GM21717 (cell line): ENCODE measurements around the gene NFE2L1.

Experiments
- ATAC-seq: cut with Tn5 transposase; IDR thresholded peaks from one replicate; pipeline ENCODE4 v1.9.1; 2021; ENCODE audit warnings: mild to moderate bottlenecking, moderate library complexity; ENCODE audit not compliant: unreplicated experiment

The NFE2L1 gene

DNA sequence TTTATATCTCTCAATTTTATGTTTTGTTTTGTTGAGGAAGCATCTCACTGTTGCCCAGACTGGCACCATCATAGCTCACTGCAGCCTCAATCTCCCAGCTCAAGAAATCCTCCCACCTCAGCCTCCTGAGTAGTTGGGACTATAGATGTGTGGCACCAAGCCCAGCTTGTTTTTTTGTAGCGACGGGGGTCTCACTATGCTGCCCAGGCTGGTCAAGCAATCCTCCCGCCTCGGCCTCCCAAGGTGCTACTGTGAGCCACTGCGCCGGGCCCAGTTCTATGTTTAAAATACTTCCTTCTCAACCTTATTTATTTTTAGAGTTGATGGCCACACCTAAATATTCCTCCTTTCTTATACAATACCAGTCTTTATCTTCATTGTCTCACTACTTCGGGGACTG, 1.9 kb upstream of the NFE2L1 start:
- no peak for ATAC-seq

- no peak for ATAC-seq
These were observed 932 bp upstream of the NFE2L1 start for GRCh38 chr17:48047113-48047740.

DNA sequence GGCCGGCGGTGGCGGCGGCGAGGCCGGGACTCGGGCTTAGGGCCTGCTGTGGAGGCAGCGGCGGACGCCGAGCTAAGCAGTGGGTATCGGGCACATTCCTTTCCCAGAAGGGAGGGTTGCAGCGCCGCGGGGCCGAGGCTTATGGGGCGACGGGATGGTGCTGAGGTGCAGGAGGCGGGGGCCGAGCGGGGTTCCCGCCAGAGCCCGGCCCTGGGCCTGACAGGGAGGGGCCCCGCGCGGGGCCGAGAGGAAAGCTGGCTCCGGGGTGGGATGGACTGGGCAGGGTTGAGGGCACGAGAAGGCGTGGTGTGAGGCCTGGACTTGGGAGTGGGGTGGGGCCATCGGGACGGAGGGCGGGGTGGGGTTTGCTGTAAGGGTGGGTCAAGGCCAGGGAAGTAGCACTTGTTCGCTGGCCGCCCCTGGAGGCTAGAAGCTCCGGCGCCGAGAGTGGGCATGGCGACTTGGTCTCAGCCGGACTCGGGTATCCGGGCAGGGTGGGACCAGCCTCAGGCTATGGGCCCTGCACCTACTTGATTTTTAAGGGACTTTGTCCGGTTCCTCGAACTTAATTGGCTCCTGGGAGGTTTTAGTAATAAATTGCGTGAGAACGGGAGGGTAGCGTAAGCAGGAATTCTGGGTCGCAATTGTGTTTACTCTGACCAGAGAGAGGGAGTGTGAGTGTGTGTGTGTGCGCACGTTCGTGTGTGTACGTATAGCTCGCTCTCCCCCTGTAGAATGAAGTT, 396 bp downstream of the NFE2L1 start:
- ATAC-seq = peak; percentile 41

DNA sequence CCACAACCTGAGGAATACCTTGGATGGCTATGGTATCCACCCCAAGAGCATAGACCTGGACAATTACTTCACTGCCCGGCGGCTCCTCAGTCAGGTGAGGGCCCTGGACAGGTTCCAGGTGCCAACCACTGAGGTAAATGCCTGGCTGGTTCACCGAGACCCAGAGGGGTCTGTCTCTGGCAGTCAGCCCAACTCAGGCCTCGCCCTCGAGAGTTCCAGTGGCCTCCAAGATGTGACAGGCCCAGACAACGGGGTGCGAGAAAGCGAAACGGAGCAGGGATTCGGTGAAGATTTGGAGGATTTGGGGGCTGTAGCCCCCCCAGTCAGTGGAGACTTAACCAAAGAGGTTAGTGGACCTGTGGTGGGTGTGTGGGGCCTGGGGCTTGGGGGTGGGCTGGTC, 3.1 kb downstream of the NFE2L1 start:
- ATAC-seq = no peak

DNA sequence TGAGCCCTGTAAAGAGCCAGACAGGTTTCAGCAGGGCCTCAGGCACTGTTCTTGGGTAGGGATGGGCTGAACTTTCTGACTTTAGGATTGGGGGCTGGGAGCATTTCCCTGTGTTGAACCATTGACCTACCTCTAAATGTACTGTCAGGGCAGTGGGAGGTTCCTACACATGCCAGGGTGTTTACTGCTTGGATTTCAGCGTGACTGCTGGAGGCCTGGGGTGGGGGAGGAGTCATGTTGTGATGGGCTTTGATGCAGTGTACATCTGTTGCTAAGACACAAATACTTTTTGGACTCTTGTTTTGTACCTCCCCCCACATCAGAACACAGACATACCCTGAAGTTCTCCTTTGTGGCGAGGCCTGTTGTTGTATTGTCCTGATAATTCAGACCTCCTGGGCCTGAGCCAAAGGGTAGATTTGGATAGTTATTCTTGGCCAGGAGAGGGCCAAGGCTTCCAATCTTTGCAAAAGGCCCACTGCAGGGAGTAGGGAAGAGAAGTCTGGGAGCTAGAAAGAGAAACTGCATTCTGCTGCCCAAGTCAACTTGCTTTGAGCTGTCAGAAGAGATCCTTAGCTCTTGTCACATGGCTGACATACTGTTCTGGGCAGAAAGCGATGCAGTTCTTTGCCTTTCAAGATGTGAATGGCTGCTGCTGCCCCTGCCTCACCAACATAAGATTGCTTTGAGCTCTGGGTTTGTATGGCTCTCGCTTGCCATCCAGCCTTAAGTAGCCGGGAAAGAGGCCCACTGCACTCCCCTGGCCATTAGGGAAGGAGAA, 3.7 kb downstream of the NFE2L1 start:
- no peak for ATAC-seq

DNA sequence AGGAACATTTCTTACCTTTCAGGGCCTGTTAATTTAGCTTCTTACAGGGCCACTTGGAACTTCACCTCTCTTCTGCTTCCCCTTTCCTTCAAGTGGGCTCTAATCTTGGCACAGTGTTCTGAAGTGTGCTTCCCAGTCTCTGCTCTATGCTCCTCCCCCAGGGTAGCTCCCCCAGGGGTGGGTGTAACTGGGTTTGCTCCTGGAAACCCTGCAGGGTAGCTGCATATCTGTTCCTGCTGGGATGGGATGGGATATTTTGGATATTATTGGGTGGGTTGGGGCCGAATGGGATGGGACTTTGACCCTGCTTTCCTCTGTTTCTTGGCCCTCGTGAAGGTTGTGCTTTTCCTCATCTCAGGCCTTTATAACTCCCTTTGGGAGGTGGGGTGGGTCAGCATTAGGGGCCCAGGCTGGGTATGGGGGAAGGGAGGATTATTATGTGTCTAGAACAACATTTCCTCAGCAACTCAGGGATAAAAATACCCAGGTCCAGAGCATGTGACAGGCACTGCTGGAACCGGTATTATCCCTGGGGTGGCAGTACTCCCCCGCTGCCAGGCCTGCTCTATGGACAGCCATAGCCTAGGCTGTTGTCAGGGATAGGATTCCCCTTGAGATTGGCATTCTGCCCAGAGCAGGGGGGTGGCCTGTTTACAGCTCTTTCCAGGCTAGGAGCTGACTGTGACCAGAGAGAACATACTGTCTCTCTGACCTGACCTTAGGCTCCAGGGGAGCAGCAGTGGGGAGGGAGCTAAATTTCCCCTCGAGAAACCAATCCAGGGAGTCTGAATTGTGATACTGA, 5.0 kb downstream of the NFE2L1 start:
- ATAC-seq = no peak

DNA sequence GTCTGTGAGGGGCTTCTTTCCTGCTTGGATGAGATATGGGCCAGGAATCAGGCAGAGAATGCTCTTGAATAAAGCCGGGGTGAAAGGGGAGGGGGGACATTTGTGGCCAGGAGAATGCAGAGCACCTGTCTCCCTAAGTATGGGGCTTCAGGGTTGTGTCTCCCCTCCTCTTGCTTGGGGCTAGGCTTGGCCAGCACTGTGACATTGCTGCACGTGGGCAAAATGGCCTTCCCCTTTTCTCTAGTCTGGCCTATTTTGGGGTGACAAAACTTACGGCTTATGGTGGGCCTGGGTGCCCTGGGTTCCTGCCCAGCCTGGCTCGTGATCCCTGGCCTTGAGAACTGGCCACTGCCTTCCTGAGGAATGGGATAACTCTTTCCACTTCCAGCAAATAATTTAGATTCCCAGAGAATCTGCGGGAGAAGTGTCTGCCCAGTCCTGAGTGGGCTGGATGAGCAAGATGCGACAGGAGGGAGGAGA, 5.6 kb downstream of the NFE2L1 start:
- no peak for ATAC-seq

DNA sequence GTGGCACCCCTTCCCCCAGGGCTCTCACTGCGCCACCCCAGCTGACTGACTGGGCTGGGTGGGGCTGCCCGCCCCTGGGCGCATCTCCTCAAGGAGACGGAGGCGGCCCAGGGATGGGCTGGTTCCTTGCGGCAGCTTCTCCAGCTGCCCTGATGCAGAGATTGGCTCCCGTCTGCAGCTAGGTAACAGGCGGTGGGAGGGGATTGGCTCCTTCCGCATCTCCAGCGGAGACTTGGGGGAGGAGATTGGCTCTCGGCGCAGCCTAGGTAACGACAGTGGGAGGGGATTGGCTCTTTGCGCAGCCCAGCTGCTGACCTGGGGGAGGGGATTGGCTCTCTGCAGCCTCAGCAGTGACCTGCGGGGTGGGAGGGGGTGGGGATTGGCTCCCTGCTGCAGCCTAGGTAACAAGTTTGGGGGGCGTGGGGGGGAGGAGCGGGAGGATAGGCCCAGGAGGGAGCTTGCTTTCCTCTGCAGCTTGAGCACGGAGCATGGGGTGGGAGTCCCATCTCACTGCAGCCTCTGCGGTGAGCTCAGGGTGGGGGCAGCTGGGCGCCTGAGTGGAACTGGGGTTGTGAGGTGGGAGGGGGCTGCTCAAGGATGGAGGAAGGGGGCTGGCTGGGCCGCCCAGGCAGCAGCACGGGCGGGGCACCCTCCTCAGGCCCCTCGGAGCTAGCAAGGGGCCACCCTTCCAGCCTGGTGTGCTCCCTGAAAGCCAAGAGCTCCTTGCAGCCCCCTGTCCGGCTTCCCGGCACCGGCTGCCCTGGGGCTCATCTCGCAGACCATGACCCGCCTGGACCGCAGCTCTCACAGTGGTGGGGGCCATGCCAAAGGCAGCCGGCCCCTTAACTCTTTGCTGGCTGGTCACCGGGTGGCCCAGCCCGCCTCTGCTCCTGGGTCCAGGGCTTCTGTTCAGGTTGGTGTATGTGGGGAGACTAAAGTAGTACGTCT, 6.4 kb downstream of the NFE2L1 start:
- ATAC-seq = no peak

DNA sequence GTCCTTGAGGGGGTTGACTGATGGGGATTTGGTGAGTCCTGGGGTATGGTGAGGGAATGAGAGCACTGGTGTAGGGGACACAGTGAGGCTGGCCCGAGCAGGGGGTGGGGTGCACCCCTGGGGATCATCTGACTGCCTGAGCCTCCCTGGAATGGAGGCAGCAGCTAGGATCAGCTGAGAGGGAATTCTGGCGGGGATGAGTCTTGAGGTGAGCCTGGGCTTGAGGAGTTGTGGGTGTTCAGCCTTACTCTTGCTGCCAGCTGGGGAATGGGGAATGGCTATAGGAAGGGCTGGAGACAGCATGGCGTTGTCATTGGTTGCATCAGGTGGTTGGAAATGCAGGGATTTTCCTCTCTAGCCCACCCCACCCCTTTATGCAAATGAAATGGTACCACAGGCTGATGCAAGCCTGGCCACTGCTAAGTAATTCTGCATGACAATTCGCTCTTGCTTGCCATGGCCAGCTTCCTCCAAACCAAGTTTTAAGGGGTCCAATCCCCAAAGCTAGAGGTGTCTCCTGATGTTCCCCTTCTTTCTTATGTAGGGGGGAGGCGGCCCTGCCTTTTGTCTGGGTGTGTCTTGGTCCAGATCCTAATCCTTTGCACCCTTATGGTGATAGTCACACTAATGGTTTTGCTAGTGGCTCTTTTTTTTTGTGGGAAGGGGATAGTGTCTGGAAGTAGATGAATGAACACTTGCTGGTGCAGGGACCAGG, 7.5 kb downstream of the NFE2L1 start:
- ATAC-seq = peak; percentile 45

DNA sequence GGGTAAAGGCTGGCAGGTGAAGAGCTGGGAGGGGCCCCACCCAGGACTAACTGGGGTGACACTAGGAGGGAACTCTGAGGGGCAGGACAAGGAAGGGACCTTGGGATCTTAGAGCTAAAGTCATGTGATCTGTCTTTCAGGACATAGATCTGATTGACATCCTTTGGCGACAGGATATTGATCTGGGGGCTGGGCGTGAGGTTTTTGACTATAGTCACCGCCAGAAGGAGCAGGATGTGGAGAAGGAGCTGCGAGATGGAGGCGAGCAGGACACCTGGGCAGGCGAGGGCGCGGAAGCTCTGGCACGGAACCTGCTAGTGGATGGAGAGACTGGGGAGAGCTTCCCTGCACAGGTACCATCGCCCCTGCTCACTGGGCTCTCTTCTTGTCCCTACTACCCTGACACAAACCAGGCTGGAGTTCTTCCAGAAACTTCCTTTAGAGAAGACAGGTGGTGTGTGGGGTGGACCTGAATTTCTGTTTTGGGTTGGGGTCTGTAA, 8.1 kb downstream of the NFE2L1 start:
- no peak for ATAC-seq

DNA sequence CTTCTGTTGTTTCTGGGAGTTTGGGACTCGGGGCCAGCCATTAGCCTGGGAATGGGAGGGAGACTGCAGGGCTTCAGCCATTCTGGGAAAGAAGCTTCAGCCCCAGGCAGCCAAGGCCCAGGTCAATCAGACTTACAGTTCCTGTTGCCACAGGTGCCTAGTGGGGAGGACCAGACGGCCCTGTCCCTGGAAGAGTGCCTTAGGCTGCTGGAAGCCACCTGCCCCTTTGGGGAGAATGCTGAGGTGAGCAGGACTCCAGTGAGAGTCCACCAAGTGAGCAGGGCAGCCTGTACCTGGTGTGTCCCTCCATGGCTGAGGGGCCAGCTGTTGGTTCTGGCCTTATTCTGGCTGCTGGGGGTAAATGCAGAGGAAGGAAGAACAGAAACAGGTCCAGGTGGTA, 8.7 kb downstream of the NFE2L1 start:
- no peak for ATAC-seq

DNA sequence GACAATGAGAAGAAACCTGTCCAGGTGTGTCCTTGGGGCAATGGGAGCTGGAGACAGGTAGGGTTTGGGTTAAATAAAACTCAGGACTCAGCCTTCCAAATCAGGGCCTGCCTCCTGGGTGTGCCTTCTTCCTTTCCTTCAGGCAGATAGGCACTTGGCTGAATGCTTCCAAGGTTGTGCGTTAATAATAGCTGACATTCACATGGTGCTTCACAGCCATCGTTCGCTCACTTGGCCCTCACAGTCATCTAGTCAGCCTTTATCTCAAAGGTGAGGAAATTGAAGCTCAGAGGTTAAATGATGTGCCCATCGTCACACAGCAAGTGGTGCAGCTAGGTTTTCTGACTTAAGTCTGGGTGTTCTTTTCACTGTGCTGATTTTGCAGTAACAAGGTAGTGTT, 9.5 kb downstream of the NFE2L1 start:
- no peak for ATAC-seq

- ATAC-seq = no peak
These were observed 10.4 kb downstream of the NFE2L1 start for GRCh38 chr17:48058393-48059124.

GRCh38 chr17:48059125-48059668, 11.0 kb downstream of the NFE2L1 start:
- ATAC-seq = no peak

DNA sequence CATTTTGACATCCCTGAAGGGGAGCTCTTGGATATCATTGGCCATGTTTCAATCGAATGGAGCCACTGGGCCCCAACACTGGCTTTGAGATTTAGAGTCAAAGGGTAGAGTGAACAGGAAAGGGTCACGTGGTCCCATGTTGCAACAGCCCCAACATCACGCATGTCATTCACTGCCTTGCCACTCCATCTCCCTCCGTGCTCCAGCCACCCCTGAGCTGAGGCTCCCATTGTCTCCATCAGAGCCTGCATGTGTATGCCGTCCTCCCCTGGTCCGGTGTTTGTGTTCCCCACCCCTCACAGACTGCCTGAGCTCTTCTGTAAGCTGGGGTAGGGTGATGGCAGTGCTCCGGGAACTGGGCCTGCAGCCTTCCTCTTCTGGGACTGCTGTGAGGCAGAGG, 12.1 kb downstream of the NFE2L1 start:
- ATAC-seq = no peak

DNA sequence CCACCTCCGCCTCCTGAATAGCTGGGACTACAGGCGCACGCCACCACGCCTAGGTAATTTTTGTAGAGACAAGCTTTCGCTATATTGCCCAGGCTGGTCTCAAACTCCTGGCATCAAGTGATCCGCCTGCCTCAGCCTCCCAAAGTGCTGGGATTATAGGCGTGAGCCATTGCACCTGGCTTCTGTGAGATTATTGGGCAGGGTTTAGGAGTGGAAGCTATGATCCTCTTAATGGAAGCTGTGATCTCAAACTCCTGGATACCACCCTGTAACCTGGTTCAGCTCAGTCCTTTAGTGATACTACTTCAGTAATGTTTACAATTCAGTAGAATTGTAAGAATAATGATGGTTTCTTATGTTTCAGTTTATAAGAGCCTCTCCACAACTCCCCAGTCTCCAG, 14.1 kb downstream of the NFE2L1 start:
- ATAC-seq = no peak

DNA sequence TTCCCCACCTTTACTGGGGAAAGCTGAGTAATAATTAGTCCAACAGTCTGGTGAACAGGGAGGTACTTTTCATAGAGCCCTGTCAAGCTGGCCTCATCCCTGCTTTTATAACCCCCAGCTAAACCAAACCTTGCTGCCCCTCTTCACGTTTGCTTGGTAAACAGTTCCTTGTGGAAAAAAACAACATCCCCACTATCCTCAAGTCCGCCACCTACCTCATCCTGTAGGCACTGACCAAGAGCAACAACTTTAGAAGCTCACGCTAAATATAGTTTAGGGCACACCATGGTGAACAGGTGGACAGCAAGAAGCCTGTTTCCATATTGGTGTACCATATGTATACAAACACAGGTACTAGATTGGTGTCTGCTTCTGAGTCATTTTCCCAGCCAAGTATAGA, 16.5 kb downstream of the NFE2L1 start:
- ATAC-seq = no peak

DNA sequence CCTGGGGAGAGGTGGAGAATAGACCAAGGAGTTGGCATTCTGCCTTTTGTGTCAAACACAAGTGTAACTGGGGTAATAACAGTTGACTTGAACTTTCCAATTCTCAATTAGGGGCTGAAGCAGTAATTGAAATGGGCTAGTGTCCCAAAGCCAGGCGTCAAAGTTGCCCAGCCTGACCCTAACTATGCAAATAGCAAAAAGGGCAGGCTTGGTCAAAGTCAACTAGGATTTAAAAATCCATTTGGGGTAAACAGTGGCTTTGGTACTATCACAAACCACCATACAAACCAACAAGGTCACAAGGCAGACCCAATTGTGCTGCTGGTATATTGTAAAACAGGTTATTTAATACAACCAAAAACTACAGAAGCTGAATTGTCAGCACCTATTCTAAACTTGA, 18.0 kb downstream of the NFE2L1 start:
- no peak for ATAC-seq
